Stimulated activated CD4-positive, alpha-beta T cell treated with anti-CD3 and anti-CD28 coated beads, Interleukin-12 subunit alpha, Interleukin-12 subunit beta, amount 100 ng/mL, for 48 hours (primary cell): Measurements from ENCODE around the gene HLA-F.

Source experiments
- DNase-seq, 3 donors: peaks; one replicate each; pipeline ENCODE4 v3.0.0-alpha.2; 2020; ENCODE audit warnings: low read depth in 2 of 3, low spot score in 1 of 3

Gene HLA-F

DNA sequence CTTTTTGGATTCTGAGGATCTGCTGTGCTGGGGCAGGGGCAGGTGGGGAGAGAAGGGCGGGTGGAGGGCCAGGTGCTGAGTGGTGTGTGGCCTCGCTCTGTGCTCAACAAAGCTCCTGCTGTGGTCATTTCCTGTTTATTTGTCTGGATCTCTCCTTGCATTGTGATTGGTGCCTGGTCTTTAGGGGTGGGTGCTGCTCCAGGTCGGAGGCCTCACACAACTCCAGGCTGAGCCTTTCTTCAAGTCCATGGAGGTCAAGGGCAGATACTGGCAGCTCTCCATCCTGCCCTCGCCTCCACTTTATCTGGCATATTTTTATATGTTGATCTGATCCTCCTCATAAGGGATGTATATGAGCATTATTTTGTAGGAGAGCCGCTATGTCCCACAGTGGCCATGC is 36.2 kb downstream of the HLA-F start:
- DNase-seq = no peak

DNA sequence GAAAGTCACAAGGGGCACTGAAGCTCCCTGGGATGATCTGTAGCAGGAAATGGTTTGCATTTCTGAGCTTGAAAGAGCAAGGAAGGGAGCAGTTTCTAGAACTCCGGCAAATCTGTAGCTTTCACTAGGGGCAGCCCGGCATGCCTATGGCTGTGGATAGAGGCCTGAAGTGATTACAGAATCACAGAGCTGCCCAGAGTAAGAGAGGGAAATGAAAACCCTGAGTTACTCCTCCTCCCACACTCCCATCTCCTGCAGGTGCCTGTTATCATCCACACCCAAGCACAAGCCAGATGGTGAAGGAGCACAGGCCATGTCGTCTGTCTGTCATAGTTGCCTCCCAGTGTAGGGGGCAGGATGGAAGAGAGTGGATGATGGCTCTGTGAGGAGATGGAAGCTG is 37.1 kb downstream of the HLA-F start:
- no peak for DNase-seq

DNA sequence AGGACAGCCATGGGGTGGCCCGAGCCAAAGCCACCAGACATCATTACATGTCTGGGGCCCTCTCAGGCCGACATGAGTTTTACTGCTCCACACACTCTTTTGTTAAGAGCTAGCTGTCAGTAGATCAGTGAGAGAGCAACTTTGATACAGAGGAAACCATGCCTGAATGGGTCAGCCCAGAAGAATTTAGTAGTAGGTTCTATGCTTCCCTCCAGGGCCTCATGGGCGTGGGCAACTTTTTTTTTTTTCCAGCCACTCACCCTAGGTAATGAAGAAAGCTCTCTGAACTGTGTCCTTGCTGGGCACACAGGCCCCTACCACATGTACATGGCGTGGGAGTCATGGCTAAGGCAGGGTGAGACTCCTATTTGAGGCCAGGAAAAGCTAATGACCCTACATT is 38.8 kb downstream of the HLA-F start:
- DNase-seq = no peak

DNA sequence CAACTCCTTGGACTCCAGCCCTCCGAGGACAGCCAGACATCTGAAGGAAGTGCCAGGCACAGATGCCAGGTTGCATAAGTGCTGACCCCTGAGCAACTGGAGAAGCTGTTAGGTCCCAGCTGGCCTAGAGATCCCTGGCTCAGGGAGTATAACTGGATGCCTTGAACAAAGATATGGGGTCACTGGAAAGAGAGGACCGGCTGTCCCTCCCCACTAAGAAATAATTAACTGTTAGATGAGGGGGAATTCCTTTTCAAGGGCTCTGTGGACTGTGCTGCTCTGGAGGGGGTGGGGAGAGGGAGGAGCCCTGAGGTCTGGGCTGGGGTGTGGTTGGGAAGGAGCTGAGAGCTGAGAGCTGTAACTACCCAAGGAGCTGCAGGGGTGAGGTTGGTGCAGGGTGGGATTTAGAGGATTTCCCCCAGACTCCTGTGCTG is 39.6 kb downstream of the HLA-F start:
- DNase-seq = no peak

DNA sequence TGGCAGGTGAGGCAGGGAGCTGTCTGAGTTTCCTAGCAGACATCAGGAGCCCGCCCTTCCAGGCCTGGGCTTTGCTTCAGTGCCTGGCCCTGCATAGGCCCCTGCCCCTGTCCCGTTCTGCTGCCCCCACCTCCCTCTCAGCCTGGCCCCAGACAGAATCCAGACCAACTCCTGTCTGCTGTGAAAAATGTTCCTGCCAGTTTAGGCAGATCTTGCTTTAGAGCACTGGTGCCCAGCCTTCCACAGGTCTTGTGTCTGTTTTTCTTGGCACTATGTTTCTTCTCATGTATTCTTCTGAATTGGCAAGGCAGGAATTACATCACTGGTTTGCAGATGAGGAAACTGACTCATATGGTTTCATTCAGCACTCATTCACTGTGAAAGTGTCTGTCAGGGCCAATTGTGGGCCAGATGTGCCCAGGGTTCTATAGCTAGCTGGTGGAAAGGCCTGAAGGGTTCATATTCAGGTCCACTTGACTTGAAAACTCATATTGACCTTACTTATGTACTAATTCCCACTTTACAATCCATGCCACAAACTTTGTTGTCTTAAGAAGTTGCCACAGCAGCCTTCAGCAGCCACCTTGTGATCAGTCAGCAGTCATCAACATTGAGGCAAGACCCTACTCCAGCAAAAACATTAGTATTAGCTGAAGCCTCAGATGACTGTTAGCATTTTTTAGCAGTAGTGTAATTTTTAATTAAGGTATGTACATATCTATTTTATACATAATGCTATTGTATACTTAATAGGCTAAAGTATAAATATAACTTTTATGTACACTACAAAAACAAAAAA is 40.5 kb downstream of the HLA-F start:
- no peak for DNase-seq

DNA sequence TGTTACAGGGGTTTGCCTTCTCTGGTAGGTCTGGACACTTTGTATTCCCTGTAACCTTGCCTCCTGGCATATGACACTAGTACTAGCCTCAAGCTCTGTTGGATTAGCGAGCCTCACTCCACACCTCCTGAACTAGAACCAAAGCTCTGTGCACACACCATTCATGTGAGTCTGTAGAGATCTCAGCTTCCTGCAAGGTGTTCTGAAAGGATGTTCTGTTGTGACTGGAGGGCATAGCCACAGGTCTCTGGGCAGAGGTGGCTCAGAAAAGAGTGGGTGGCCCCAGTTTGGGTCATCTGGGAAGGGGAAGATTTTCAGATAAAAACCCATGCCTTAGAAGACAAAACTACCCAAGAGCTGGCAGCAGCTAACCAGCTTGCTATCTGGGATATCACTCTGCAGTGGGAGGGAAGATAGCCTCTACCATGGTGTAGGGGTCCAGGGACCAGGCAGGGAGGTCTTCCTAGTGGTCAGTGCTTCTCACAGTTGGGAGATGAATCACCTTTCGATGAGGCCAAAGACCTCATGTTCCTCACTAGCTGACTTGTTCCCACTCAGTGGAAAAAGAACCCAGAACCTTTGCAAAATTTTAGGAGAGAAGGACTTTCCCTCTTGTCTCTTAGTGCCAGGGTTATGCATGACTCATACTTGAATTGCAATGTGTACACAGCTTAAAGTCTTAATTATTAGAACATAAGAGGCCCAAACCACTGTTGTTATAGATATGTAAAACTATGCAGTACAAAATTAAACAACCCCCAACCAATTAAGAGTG is 41.4 kb downstream of the HLA-F start:
- no peak for DNase-seq

DNA sequence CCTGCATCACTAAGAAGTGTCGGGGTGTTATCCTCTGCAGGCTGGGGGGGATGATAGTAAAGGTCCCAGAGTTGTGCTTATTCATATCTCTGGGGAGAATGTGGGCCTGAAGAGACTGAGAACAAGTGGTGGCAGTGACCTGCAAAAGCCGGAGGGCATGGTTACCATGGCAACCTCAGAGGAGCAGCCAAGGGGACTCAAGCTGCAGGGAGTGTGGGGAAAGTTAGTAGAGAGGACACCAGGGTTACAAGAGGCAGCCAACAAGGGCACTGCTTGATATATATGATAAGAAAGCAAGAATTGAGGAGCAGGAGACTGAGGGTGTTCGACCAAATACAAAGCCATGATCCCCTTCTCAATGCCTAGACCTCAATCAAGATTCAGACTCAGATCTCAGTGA is 46.1 kb downstream of the HLA-F start:
- no peak for DNase-seq

DNA sequence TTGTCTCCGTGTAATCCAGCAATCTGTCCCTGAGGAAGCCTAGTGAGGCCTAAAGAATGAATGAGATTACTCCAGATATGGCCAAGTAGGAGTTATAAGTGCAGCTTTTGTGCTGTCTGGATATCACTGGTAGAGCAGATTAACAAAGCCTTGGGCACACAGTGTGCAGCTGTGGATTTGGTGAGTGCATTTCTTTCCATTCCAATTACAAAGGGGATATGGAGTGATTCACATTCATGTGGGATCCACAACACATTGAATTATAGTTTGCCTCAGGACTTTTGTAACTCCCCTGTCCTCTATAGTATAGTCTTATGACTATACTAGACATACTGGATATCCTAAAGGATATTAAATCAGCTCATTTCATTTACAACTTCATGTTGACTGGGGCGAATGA is 47.1 kb downstream of the HLA-F start:
- DNase-seq = no peak

DNA sequence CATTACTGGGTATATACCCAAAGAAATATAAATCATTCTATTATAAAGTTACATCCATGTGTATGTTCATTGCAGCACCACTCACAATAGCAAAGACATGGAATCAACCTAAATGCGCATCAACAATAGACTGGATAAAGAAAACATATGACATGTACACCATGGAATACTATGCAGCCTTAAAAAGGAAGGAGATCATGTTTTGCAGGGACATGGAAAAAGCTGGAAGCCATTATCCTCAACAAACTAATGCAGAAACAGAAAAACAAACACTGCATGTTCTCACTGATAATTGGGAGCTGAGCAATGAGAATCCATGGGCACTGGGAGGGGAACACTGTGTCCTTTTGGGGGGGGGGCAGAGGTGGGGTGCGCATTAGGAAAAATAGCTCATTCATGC is 53.5 kb downstream of the HLA-F start:
- no peak for DNase-seq
